ENCODE measurements around the gene ADGRF3. TPM values are rescaled to one million over a fixed set of nuclear protein-coding genes. Genes with fewer than 3 reads are reported as not detected.
"Not testable (repeated sequence)": the region's sequence is repeated elsewhere in the genome, so short reads cannot be mapped to it uniquely, and the experiment has no call there.

The ADGRF3 gene
- total RNA-seq, 1 donor from 2014 or later = 1.0 TPM

GRCh38 chr2:26327291-26328272 is 19.0 kb downstream of the ADGRF3 start:
- ATAC-seq (ENCODE audit: low read depth) (no peak), DNase-seq (no peak)
- H3K36me3 Mint-ChIP-seq (ENCODE audit: low read depth) = no peaks in the 10 kb centered on the region
- H3K4me1 Mint-ChIP-seq = peaks cover 6% of the 10 kb centered on the region
- ChIA-PET POLR2A (no interaction called here), CTCF (interaction anchor here (2.4 kb wide), 1 partner anchor 376 kb away, joined by 9 read pairs; no protein-coding TSS in a partner anchor)
- no peaks in the 10 kb centered on the region for H3K27me3 Mint-ChIP-seq
- peaks cover 2% of the 10 kb centered on the region for H3K9me3 Mint-ChIP-seq
- intact Hi-C loops (cut with micrococcal nuclease) = no loop called here
- H3K27ac Mint-ChIP-seq = no peak overlapping the region
- H3K4me3 Mint-ChIP-seq = no peak overlapping the region
- TF ChIP-seq, protein P1, sequence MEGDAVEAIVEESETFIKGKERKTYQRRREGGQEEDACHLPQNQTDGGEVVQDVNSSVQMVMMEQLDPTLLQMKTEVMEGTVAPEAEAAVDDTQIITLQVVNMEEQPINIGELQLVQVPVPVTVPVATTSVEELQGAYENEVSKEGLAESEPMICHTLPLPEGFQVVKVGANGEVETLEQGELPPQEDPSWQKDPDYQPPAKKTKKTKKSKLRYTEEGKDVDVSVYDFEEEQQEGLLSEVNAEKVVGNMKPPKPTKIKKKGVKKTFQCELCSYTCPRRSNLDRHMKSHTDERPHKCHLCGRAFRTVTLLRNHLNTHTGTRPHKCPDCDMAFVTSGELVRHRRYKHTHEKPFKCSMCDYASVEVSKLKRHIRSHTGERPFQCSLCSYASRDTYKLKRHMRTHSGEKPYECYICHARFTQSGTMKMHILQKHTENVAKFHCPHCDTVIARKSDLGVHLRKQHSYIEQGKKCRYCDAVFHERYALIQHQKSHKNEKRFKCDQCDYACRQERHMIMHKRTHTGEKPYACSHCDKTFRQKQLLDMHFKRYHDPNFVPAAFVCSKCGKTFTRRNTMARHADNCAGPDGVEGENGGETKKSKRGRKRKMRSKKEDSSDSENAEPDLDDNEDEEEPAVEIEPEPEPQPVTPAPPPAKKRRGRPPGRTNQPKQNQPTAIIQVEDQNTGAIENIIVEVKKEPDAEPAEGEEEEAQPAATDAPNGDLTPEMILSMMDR (IDR thresholded peaks at IDR 0.05) = no peak

DNA sequence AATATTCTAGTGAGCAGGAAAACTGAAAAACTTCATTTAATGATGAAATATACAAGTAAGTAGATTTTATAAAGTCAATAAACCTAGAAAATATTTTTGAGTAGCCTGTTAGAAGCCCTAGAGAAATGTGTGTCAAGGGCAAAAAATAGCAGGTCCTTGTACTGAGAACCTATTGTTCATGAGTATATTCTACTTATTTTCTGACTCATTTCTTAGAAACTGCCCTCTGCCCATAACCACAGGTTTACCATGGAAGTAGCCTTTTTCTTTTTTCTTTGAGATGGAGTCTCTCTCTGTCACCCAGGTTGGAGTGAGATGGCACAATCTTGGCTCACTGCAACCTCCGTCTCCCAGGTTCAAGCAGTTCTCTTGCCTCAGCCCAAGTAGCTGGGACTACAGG is 20.1 kb downstream of the ADGRF3 start:
- Mint-ChIP-seq H3K36me3 (ENCODE audit: low read depth) (no peaks in the 10 kb centered on the region), H3K9me3 (peaks cover 2% of the 10 kb centered on the region), H3K27me3 (no peaks in the 10 kb centered on the region)

GRCh38 chr2:26325851-26326250 is 20.7 kb downstream of the ADGRF3 start:
- H3K27me3 Mint-ChIP-seq = no peaks in the 10 kb centered on the region
- intact Hi-C loops (cut with micrococcal nuclease) = no loop called here
- H3K36me3 Mint-ChIP-seq (ENCODE audit: low read depth) = no peaks in the 10 kb centered on the region
- CTCF ChIA-PET = interaction anchor here (1.1 kb wide), 1 partner anchor 374 kb away, joined by 3 read pairs; no protein-coding TSS in a partner anchor
- no peak overlapping the region for H3K27ac Mint-ChIP-seq
- TF ChIP-seq, protein P1 (IDR thresholded peaks at IDR 0.05) = no peak
- no peak overlapping the region for H3K4me3 Mint-ChIP-seq
- POLR2A ChIA-PET = interaction anchor here (0.6 kb wide), 1 partner anchor 544 kb away, joined by 7 read pairs; no protein-coding TSS in a partner anchor
- ATAC-seq (ENCODE audit: low read depth) = no peak
- DNase-seq = no peak
- peaks cover 2% of the 10 kb centered on the region for H3K9me3 Mint-ChIP-seq
- H3K4me1 Mint-ChIP-seq = peaks cover 6% of the 10 kb centered on the region

More for the DNA sequence above, 20.1 kb downstream of the ADGRF3 start:
- ChIA-PET POLR2A (no interaction called here), CTCF (no interaction called here)
- Mint-ChIP-seq H3K4me3 (no peak overlapping the region), H3K27ac (no peak overlapping the region), H3K4me1 (peaks cover 6% of the 10 kb centered on the region)
- ATAC-seq (ENCODE audit: low read depth) (no peak), DNase-seq (no peak)
- TF ChIP-seq, protein P1 (IDR thresholded peaks at IDR 0.05) = no peak
- intact Hi-C loops (cut with micrococcal nuclease) = no loop called here

DNA sequence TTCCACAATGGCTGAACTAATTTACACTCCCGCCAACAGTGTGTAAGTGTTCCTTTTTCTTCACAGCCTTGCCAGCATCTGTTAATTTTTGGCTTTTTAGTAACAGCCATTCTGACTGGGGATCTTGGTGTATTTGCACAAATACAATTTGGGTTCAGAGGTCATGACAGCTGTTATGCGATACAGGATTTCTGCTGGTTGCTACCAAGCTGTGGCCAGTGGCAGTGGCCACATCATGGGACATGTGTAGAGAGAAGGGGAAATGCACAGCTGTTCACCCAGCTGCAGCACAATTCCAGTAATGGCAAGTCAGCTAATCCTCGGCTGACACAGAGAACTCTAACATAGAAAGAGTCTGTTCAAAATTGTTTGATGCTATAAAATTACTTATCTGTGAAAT is 21.7 kb downstream of the ADGRF3 start:
- H3K36me3 Mint-ChIP-seq (ENCODE audit: low read depth) = no peaks in the 10 kb centered on the region
- peaks cover 3% of the 10 kb centered on the region for H3K4me1 Mint-ChIP-seq
- CTCF ChIA-PET = interaction anchor here (1.1 kb wide), 1 partner anchor 373 kb away, joined by 3 read pairs; no protein-coding TSS in a partner anchor
- TF ChIP-seq, protein P1 (IDR thresholded peaks at IDR 0.05) = no peak
- no peak overlapping the region for H3K4me3 Mint-ChIP-seq
- H3K9me3 Mint-ChIP-seq = peaks cover 2% of the 10 kb centered on the region
- ATAC-seq (ENCODE audit: low read depth) = no peak
- no peaks in the 10 kb centered on the region for H3K27me3 Mint-ChIP-seq
- intact Hi-C loops (cut with micrococcal nuclease) = no loop called here
- POLR2A ChIA-PET = no interaction called here
- no peak for DNase-seq
- no peak overlapping the region for H3K27ac Mint-ChIP-seq

GRCh38 chr2:26324479-26324878 is 22.1 kb downstream of the ADGRF3 start:
- H3K9me3 Mint-ChIP-seq; H3K27me3 Mint-ChIP-seq; H3K27ac Mint-ChIP-seq; ATAC-seq (ENCODE audit: low read depth); CTCF ChIA-PET; H3K4me3 Mint-ChIP-seq; H3K4me1 Mint-ChIP-seq; DNase-seq; intact Hi-C loops (cut with micrococcal nuclease); POLR2A ChIA-PET; H3K36me3 Mint-ChIP-seq (ENCODE audit: low read depth): not testable (repeated sequence)
